IPS-18c (cell line): ENCODE results near the gene SLC9C1.
"Not testable (repeated sequence)": the region's sequence is repeated elsewhere in the genome, so short reads cannot be mapped to it uniquely, and the experiment has no call there.

Experiments
- H3K4me3 ChIP-seq: 2 replicates; pipeline ENCODE4 v1.7.0; 2013; ENCODE audit warnings: low read depth, mild to moderate bottlenecking, low read length, moderate library complexity; ENCODE audit not compliant: insufficient read depth
- H3K9me3 ChIP-seq: one replicate; pipeline ENCODE4 v1.6.1; 2013; ENCODE audit warnings: mild to moderate bottlenecking, low read length, moderate library complexity; ENCODE audit not compliant: control insufficient read depth, insufficient read depth

SLC9C1 gene

DNA sequence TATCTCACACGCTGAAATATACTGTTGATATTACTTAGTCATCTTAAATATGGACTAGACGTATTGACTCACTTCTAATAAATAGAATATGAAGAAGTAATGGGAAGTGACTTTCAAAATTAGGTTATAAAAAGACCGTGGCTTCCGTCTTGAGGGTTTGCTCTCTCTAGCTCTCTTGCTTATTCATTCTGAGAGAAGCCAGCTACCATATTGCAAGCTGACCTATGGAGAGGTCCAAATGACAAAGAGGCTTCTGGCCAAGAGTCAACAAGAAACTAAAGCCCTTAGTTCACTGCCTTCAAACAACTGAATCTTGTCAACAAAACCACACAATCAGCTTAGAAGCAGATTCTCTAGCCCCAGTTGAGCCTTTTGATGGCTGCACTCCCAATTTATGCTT is 46.1 kb downstream of the SLC9C1 start:
- H3K9me3 ChIP-seq, result no peaks in the 10 kb centered on the region
- H3K4me3 ChIP-seq, result no peak overlapping the region

DNA sequence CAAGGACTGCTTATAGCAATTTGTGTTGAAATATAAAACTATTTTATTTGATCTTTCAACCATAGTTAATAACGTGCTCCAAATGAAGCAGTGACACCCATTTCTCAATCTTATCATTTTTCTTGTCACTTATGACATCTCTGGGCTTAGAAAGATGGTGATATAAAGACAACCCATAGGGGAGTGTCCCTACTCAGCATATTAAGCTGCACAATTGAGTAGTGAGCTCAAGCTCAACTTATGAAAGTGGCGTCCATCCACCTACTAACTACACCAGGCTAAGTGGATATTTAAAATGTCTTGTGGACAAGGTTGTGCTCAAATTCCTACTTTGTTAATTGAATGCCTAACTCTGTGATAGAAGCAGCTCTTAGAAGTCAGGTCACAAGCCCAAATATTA is 46.7 kb downstream of the SLC9C1 start:
- H3K4me3 ChIP-seq, result no peak overlapping the region

DNA sequence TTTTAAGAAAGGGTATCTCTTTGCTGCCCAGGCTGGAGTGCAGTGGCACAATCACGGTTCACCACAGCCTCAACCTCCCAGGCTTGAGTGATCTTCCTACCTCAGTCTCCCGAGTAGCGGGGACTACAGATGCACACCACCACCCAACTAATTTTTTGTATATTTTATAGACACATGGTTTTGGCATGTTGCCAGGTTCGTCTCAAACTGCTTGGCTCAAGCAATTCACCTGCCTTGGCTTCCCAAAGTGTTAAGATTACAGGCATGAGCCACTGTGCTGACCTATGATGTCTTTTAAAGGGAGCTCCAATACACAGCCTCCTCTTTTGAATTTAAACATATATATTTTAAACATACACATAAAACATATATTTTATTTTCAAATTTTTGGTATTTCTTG is 60.9 kb downstream of the SLC9C1 start:
- Histone ChIP-seq H3K9me3 (no peaks in the 10 kb centered on the region), H3K4me3 (no peak overlapping the region)

More for the DNA sequence above, 46.7 kb downstream of the SLC9C1 start:
- H3K9me3 ChIP-seq, result no peaks in the 10 kb centered on the region

DNA sequence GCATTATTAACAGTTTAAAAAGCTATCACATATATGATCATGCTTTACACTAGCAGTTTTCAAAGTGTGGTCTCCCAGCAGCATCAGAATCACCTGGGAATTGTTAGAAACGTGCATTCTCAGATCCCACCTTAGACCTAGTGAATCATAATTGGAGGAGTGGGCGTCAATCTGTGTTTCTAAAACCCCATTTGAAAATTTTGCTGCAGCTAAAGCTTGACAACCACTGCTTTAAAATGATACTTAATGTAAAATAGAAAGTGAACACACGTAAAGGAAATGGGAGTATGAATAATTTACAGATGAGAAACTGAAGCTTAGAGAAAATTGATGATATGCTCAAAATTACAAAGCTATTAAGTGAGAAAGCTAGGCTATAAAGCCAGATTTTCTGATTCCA is 62.3 kb downstream of the SLC9C1 start:
- H3K4me3 ChIP-seq, result no peak overlapping the region
- no peaks in the 10 kb centered on the region for H3K9me3 ChIP-seq

DNA sequence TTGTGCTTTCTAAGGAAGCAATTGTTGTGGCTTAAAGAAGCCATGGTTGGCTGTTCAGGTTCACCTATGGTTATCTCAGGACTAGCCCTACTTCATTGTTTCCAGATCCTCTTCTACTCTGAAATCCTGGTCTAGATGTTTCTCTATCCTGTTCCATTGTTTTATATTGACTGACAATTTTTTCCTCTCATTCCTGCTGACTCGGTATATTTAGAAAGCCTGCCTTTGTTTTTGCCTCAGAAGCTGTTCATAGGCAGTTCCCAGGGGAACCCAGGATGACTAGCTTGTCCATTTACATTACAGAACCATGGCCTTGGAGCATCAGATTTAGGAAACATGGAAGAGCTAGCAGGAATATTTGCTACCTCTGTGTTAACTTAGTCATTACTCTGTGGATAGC is 64.0 kb downstream of the SLC9C1 start:
- H3K4me3 ChIP-seq, result no peak overlapping the region
- no peaks in the 10 kb centered on the region for H3K9me3 ChIP-seq

DNA sequence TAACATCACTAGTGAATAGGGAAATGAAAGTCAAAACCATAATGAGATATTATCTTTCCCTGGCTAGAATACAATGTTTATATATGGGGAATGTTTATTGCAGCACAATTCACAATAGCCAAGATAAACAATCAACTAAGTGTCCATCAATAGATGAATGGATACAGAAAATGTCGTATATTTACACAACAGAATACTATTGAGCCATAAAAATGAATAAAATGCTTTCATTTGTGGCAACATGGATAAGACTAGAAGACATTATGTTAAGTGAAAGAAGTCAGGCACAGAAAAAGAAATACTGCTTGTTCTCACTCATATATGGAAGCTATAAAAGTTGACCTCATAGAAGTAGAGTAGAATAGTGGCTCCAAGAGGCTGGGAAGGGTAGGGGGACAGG is 65.2 kb downstream of the SLC9C1 start:
- no peaks in the 10 kb centered on the region for H3K9me3 ChIP-seq
- no peak overlapping the region for H3K4me3 ChIP-seq

DNA sequence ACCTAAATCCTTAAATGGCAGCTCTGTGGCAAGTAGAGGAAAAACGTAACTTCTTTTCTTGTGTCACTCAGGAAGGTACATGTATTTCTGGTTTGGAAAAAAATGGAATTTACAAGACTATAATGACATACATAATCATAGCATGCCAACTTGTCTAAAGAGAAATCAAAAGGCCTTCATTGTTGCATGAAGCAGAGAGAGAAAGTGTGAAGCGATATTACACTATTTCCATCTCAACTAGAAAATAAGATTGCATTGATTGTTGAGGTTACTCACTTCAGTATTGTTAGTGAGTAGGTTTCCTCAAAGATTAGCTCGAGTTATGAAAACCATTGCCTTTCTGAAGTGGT is 93.7 kb downstream of the SLC9C1 start:
- no peaks in the 10 kb centered on the region for H3K9me3 ChIP-seq
- H3K4me3 ChIP-seq, result no peak overlapping the region

DNA sequence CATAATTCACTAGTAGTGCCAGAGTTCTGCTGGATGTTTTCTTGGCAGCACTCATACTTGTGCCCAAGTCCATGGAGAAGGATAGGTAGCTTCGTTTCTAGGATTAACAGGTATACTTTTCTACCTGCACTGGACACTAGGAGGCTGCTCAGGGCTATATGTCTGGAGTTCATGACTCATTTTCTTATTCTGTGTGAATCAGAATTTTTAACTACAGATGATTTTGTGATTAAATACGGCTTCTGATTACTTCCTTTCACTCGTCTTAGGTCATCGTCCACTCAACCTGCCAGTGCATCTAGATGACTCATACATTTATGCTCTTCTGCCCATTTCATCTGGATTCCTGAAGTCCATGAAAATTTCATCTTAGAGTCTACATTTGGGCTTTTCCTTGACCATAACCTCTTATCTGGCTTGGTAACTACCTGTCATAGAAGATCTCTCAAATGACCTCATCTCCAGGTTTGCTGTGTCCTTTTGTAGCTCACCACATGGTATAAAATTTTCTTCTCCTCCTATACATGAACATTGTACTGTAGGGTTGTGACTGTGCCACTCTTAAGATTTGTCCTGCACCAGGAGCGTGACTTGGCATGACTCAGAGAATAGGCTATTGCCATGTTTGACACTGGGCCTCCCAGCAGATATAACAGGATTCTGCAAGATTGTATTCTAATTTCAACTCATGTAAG is 94.2 kb downstream of the SLC9C1 start:
- H3K9me3 ChIP-seq, result no peaks in the 10 kb centered on the region
- H3K4me3 ChIP-seq, result no peak overlapping the region

DNA sequence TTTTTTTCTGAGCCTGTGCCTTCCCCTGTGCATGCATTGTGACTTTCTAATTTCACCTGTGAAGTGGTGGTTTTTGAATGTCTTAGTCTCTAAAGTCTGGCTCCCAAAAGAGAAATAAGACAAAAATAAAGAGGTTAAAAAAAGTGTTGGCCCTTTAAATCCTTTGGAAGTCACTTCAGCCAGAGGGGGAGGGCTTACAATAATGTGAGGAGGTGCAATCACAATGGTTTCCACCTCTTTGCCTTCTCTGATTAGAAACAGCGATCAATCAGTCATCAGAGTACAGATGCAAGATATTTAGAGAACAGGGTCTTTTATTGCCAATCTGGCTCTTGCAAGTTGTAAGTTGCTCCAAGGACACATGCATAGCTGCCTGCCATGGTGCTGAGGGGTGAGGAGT is 96.9 kb downstream of the SLC9C1 start:
- Histone ChIP-seq H3K9me3 (no peaks in the 10 kb centered on the region), H3K4me3 (no peak overlapping the region)

DNA sequence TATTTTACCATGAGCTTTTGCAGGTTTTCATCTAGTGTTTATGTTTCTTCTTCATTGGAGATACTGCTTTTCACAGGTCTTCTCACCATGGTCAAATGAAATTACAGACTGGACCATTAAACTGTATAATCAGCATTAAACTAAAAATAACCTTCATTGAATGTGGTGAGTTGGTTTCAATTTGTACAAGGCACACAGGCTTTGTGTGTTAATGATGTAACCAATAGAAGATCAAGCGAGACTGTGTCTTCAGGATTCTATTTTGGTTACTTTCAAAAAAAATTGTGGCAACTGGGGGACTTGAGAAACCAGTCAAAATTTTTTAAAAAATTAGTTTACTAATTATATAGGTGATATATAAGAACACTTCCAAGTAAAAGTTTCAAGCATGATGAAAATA is 106.7 kb downstream of the SLC9C1 start:
- H3K9me3 ChIP-seq, result no peaks in the 10 kb centered on the region
- no peak overlapping the region for H3K4me3 ChIP-seq

DNA sequence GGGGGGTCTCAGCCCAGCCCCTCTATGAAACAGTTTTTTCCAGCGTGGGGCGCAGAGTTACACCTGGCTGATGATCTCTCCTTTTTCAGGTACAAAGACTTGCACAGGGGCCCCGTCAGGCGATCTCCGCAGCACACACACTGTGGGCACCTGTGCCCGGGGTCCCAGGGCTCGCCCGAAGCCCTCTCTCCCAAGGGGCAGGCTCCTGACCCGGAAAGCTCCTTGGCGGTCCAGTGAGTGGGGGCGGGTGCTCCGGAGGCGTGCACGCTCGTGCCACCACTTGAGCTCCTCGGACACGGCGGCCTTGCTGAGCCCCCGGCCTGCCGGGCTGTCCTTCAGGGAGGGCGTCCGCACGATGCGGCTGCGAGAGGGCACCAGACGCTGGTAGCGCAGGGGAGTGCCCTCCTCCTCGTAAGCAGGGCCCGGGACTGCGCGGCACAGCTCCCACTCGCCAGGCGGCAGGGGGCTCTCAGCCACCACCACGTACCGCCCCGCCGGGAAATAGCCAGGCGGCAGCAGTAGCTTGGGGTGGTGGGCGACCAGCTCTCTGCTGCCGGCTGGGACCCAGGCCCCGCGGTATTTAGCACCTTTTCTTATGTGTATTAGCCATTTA is 108.5 kb downstream of the SLC9C1 start:
- not testable (repeated sequence) for H3K9me3 ChIP-seq
- peak overlapping the region; percentile 24; the same call in 1 of the 2 replicates for H3K4me3 ChIP-seq

DNA sequence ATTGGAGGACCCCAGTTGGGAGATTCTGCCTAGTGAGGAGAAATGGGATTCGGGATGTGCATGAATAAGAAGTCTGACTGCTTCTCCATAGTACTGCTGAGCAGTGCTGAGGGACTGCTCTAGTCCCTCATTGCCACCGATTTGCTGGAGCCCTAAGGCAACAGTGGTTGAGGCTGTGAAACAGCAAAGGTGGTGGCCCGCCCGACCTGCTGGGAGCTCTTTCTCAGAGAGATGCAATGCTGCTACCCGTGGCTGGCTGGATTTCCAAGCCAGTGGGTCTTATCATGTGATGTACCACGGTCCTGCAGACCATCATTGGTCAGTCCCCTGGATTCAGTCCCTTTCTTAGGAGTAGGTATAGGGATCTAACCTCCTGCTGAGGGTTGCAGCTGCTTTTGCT is 118.4 kb downstream of the SLC9C1 start:
- no peaks in the 10 kb centered on the region for H3K9me3 ChIP-seq
- no peak overlapping the region for H3K4me3 ChIP-seq

DNA sequence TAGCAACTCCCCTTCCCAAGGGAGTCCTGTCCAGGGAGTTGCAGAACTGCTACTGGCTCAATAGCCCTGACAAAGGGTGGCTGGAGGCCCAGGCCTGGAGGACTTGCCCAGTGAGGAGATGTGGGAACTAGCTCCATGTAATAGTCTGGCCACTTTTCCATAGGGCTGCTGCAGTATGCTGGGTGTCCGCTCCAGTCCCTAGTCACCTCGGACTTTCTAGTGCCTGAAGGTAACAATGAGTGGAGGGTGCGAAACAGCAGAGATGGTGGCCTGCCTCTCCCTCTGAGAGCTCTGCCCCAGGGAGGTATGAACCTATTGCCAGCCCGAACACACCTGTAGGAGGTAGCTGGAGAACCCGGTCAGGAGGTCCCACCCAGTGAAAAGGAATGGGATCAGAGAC is 119.0 kb downstream of the SLC9C1 start:
- Histone ChIP-seq H3K9me3 (no peaks in the 10 kb centered on the region), H3K4me3 (no peak overlapping the region)

DNA sequence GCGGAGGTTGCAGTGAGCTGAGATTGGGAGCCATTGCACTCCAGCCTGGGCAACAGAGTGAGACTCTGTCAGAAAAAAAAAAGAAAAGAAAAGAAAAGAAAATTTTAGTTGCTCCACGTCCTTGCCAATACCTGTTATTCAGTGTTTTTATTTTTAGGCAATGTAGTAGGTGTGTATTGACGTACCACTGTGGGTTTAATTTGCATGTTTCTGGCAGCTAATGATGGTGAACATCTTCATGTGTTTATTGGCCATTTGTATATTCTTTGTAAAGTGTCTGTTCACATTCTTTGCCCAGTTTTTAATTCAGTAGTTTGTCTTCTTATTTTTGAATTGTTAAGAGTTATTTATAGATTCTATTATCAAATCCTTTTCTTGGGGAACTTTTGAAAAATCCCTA is 122.9 kb downstream of the SLC9C1 start:
- Histone ChIP-seq H3K9me3 (peaks cover 2% of the 10 kb centered on the region), H3K4me3 (no peak overlapping the region)

DNA sequence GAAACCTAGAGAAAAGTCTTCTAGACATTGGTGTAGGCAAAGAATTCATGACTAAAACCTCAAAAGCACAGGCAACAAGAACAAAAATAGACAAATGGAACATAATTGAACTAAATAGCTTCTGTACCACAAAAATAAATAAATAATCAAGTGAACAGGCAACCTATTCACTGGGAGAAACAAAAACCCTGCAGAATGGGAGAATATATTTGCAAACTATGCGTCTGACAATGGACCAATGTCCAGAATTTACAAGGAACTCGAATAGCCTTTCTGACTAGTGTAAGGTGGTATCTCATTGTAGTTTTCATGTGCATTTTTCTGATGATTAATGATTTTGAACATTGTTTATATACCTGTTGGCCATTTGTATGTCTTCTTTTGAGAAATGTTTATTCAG is 124.0 kb downstream of the SLC9C1 start:
- H3K4me3 ChIP-seq, result no peak overlapping the region
- H3K9me3 ChIP-seq, result peaks cover 7% of the 10 kb centered on the region

DNA sequence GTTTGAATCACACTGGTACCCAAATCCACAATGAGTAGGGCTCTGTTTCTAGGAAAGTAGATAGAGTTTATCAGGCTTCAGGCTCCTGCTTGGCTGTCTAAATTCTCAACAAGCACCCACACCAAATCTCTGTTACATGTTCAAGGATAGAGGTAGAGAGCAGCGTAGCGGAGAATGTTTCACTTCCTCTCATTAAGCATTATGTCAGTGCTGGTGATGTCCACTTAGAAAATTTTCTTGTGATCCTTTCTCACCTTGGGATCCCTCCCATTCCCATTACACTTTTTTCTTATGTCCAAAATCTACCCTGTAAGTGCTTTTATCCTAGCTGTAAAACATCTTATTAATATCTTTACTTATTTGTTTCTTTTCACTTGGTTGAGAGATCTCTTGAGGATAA is 126.3 kb downstream of the SLC9C1 start:
- H3K9me3 ChIP-seq, result peaks cover 7% of the 10 kb centered on the region
- no peak overlapping the region for H3K4me3 ChIP-seq

DNA sequence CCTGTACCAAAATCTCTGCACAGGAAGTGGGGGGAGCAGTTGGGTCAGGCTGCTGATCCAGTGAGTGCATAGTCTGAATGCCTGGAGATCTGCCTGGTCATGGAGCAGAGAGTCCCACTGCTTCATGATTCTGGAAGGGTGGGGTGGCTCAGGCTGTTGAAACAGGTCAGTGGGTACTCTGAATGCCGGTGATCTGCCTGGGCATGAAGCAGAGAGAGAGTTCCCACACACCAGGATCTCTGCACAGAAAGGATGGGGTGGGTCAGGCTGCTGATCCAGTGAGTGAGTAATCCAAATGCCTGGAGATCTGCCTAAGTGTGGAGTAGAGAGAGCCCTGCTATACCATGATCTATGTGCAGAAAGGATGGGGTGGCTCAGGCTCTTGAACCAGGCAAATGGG is 144.9 kb downstream of the SLC9C1 start:
- Histone ChIP-seq H3K4me3 (no peak overlapping the region), H3K9me3 (no peaks in the 10 kb centered on the region)

DNA sequence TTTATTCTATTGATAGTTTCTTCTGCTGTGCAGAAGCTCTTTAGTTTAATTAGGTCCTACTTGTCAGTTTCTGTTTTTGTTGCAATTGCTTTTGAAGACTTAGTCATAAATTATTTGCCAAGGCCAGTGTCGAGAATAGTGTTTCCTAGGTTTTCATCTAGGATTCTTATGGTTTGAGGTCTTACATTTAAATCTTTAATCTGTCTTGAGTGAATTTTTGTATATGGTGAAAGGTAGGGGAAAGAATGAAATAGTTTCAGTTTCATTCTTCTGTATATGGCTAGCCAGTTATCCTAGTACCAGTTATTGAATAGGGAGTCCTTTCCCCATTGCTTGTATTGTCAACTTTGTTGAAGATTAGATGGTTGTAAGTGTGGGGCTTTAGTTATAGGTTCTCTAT is 150.3 kb downstream of the SLC9C1 start:
- Histone ChIP-seq H3K4me3 (no peak overlapping the region), H3K9me3 (no peaks in the 10 kb centered on the region)

DNA sequence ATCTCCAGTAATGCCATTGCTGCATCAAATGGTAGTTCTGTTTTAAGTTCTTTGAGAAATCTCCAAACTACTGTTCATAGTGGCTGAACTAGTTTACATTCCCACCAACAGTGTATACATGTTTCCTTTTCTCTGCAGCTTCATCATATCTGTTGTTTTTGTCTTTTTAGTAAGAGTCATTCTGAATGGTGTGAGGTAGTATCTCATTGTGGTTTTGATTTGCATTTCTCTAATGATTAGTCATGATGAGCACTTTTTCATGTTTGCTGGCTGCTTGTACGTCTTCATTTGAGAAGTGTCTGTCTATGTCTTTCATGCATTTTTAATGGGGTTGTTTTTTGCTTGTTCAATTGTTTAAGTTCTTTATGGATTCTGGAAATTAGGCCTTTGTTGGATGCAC is 150.8 kb downstream of the SLC9C1 start:
- H3K9me3 ChIP-seq, result no peaks in the 10 kb centered on the region
- H3K4me3 ChIP-seq, result no peak overlapping the region
